ENCODE data around the gene MUCL3. TPM values are rescaled to one million over a fixed set of nuclear protein-coding genes. Genes with fewer than 3 reads are reported as not detected.

Gene MUCL3
- not detected for total RNA-seq

DNA sequence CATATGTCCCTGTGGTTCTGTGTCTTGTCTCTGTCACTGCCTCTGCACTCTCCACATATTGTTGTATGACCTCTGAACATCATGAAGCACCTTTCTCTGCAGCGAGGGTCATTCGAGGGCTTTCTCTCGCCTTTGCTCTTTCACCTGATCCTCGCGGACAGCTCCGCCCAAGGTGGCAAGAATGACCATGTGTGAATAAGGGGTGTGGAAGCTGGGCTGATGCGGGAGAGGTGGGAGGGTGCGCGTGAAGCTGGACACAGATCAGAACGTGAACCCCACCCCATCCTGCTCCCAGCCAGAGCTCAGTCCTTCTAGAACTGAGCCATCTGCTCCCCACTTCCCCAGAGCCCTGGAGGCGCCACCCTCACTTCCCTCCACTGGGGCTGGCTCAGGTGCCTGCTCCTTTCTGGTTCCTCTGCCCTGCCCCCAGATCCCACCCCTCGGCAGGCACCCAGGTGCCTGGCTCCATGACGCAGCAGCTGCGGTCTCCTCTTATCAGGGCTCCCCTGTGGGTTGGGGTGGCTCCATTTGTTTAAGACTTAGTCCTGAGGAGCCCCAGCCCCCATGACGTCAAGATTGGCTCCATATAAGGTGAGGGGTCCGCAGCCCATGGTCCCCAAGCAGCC, at the start of gene MUCL3:
MUCL3 (plus strand) TSS at position 613 of the 626 bp plus-strand sequence. CDS start 27 bp downstream, outside the sequence.
- H3K9me3 ChIP-seq: no peaks in the 10 kb centered on the region
- H3K27me3 ChIP-seq (replicated peaks; ENCODE audit: insufficient read depth): peaks cover 7% of the 10 kb centered on the region
- H3K4me3 ChIP-seq: no peak within 1 kb of the TSS
- no peaks in the 10 kb centered on the region for H3K4me1 ChIP-seq (replicated peaks)
- intact Hi-C loops (cut with DNase I): no loop called here
- no peaks in the 10 kb centered on the region for H3K36me3 ChIP-seq
- no peak for DNase-seq (ENCODE audit: low spot score)
- no peak within 1 kb of the TSS for H3K27ac ChIP-seq
- 77% methylated on average over 16 of the region's 16 CpGs for WGBS
- TF ChIP-seq POLR2AphosphoS5 (IDR thresholded peaks at IDR 0.05) (no peak), CTCF (IDR thresholded peaks at IDR 0.05) (no peak), POLR2A (IDR thresholded peaks at IDR 0.05) (no peak)

GRCh38 chr6:30891450-30891723, 49.4 kb upstream of the MUCL3 start:
- no peak for TF ChIP-seq POLR2AphosphoS5 (IDR thresholded peaks at IDR 0.05)
- no peak for TF ChIP-seq POLR2A (IDR thresholded peaks at IDR 0.05)
- TF ChIP-seq CTCF (IDR thresholded peaks at IDR 0.05): no peak
- 77% methylated on average over 4 of the region's 4 CpGs for WGBS
- H3K4me3 ChIP-seq: no peak overlapping the region
- H3K27ac ChIP-seq: no peak overlapping the region
- H3K36me3 ChIP-seq: peaks cover 6 to 7% of the 10 kb centered on the region in 2 donors
- DNase-seq (ENCODE audit: low spot score): no peak
- no peaks in the 10 kb centered on the region for H3K9me3 ChIP-seq
- H3K4me1 ChIP-seq (replicated peaks): peaks cover 6% of the 10 kb centered on the region
- H3K27me3 ChIP-seq (replicated peaks; ENCODE audit: insufficient read depth): no peaks in the 10 kb centered on the region
- intact Hi-C loops (cut with DNase I): no loop called here

GRCh38 chr6:30891816-30892538, 48.8 kb upstream of the MUCL3 start:
- TF ChIP-seq POLR2A (IDR thresholded peaks at IDR 0.05) (no peak), POLR2AphosphoS5 (IDR thresholded peaks at IDR 0.05) (no peak), CTCF (IDR thresholded peaks at IDR 0.05) (no peak)
- Histone ChIP-seq H3K4me3 (no peak overlapping the region), H3K27me3 (replicated peaks; ENCODE audit: insufficient read depth) (no peaks in the 10 kb centered on the region), H3K9me3 (no peaks in the 10 kb centered on the region), H3K27ac (no peak overlapping the region), H3K4me1 (replicated peaks) (peaks cover 6% of the 10 kb centered on the region), H3K36me3 (peaks cover 6 to 9% of the 10 kb centered on the region in 2 donors)
- intact Hi-C loops (cut with DNase I): no loop called here
- no peak for DNase-seq (ENCODE audit: low spot score)
- 84% methylated on average over 21 of the region's 21 CpGs for WGBS

DNA sequence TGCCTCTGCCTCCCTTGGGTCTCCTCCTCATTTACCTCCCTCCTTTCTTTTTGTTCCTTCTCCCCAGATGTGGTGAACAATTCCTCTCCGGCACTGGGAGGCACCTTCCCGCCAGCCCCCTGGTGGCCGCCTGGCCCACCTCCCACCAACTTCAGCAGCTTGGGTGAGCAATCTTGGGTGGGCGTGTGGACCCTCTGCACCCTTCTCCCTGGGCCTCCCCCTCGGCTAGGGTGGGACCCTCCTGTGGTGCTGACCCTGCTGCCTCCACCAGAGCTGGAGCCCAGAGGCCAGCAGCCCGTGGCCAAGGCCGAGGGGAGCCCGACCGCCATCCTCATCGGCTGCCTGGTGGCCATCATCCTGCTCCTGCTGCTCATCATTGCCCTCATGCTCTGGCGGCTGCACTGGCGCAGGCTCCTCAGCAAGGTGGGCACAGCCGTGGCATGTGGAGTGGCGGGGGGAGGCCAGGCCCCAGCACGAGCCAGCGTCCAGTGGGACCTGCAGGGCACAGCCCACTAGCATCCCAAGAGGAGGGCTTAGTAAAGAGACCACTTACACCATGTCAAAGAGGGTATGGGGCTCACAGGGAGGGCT, 47.7 kb upstream of the MUCL3 start:
- no peak for DNase-seq (ENCODE audit: low spot score)
- WGBS: 75% methylated on average over 12 of the region's 16 CpGs
- intact Hi-C loops (cut with DNase I): no loop called here
- peaks cover 2% of the 10 kb centered on the region for H3K4me1 ChIP-seq (replicated peaks)
- no peak for TF ChIP-seq POLR2AphosphoS5 (IDR thresholded peaks at IDR 0.05)
- no peak for TF ChIP-seq POLR2A (IDR thresholded peaks at IDR 0.05)
- TF ChIP-seq CTCF (IDR thresholded peaks at IDR 0.05): no peak
- no peak overlapping the region for H3K27ac ChIP-seq
- H3K36me3 ChIP-seq: peaks cover 6 to 18% of the 10 kb centered on the region in 2 donors
- H3K4me3 ChIP-seq: no peak overlapping the region
- H3K9me3 ChIP-seq: no peaks in the 10 kb centered on the region
- no peaks in the 10 kb centered on the region for H3K27me3 ChIP-seq (replicated peaks; ENCODE audit: insufficient read depth)

All from prostate gland (tissue), 2 donors.